Calu3 (cell line): ENCODE data around the gene CRY2. TPM values are rescaled to one million over a fixed set of nuclear protein-coding genes. Genes with fewer than 3 reads are reported as not detected.
A peak's percentile ranks its signal among the peaks of the same experiment; 100 is the strongest.

Source experiments
- BruUV-seq: library from RNA; stranded (reverse); fragments of 400-500 nt; replicated peaks from 2 replicates; lab custom pipeline; 2021; lab: Mats Ljungman, UMichigan
- CTCF ChIA-PET: fragments of 300-600 bp; sonication (Branson Sonifier 250); formaldehyde crosslinking; loops from one replicate; lab custom pipeline; 2022; ENCODE audit warnings: antibody characterized with exemption; lab: Charles Lee
- DNase-seq: peaks from one replicate; pipeline ENCODE4 v3.0.0; 2022
- H3K27ac Mint-ChIP-seq: one replicate; pipeline ENCODE4 v1.8.0; 2022; ENCODE audit warnings: mixed read lengths; ENCODE audit not compliant: unreplicated experiment
- H3K27me3 Mint-ChIP-seq: one replicate; pipeline ENCODE4 v1.8.0; 2022; ENCODE audit warnings: mixed read lengths; ENCODE audit not compliant: unreplicated experiment
- H3K36me3 Mint-ChIP-seq: one replicate; pipeline ENCODE4 v1.8.0; 2022; ENCODE audit warnings: mild to moderate bottlenecking, moderate library complexity, mixed read lengths; ENCODE audit not compliant: insufficient read depth, unreplicated experiment
- H3K4me1 Mint-ChIP-seq: one replicate; pipeline ENCODE4 v1.8.0; 2022; ENCODE audit warnings: mild to moderate bottlenecking, low read depth, mixed read lengths; ENCODE audit not compliant: unreplicated experiment
- H3K4me3 Mint-ChIP-seq: one replicate; pipeline ENCODE4 v1.8.0; 2022; ENCODE audit warnings: mild to moderate bottlenecking, low read depth, moderate library complexity, mixed read lengths; ENCODE audit not compliant: unreplicated experiment
- H3K9me3 Mint-ChIP-seq: one replicate; pipeline ENCODE4 v1.8.0; 2022; ENCODE audit warnings: low read depth, mixed read lengths; ENCODE audit not compliant: unreplicated experiment
- CTCF ChIP-seq: fragments of 200-600 bp; IDR thresholded peaks from one replicate; pipeline ENCODE4 v1.8.0; 2022; ENCODE audit warnings: antibody characterized with exemption; ENCODE audit not compliant: unreplicated experiment
- intact Hi-C: fragments of 100-400 bp; cut with micrococcal nuclease; formaldehyde crosslinking; loops from one replicate; pipeline ENCODE4 v1.10.0; 2022; ENCODE audit not compliant: unreplicated experiment
- total RNA-seq: library from RNA; stranded (reverse); gene quantifications from 2 replicates; pipeline ENCODE4 v1.2.3, GENCODE V29; 2022

The CRY2 gene
- total RNA-seq, 1 experiment from 2014 or later: 14.9 TPM

- no peaks in the 10 kb centered on the region for H3K27me3 Mint-ChIP-seq
- H3K36me3 Mint-ChIP-seq: peaks cover 17% of the 10 kb centered on the region
- H3K27ac Mint-ChIP-seq: no peak overlapping the region
- no TSS peak for BruUV-seq
- DNase-seq: no peak
- H3K4me3 Mint-ChIP-seq: no peak overlapping the region
- intact Hi-C loops: no loop called here
- H3K9me3 Mint-ChIP-seq: peaks cover 3% of the 10 kb centered on the region
- TF ChIP-seq CTCF: no peak
- no peaks in the 10 kb centered on the region for H3K4me1 Mint-ChIP-seq
- CTCF ChIA-PET: interaction anchor here (1.7 kb wide), 1 partner anchor 28 kb away, joined by 7 read pairs; no protein-coding TSS in a partner anchor
These were observed 47.0 kb upstream of the CRY2 start for GRCh38 chr11:45800261-45800660.

GRCh38 chr11:45801723-45802315, 45.5 kb upstream of the CRY2 start:
- Mint-ChIP-seq H3K4me3 (no peak overlapping the region), H3K27ac (no peak overlapping the region), H3K9me3 (peaks cover 3% of the 10 kb centered on the region), H3K27me3 (no peaks in the 10 kb centered on the region), H3K4me1 (peaks cover 9% of the 10 kb centered on the region), H3K36me3 (peaks cover 29% of the 10 kb centered on the region)
- no peak for DNase-seq
- no TSS peak for BruUV-seq
- TF ChIP-seq CTCF: no peak
- intact Hi-C loops: no loop called here
- CTCF ChIA-PET: interaction anchor here (0.7 to 1.2 kb wide), 2 partner anchors 11 to 30 kb away, joined by 3 to 4 read pairs; no protein-coding TSS in a partner anchor

GRCh38 chr11:45802531-45803317, 44.6 kb upstream of the CRY2 start:
- intact Hi-C loops: no loop called here
- BruUV-seq: no TSS peak
- Mint-ChIP-seq H3K27ac (no peak overlapping the region), H3K4me1 (peaks cover 16% of the 10 kb centered on the region), H3K36me3 (peaks cover 33% of the 10 kb centered on the region), H3K4me3 (no peak overlapping the region), H3K9me3 (peaks cover 3% of the 10 kb centered on the region), H3K27me3 (no peaks in the 10 kb centered on the region)
- CTCF ChIA-PET: interaction anchor here (0.6 to 1.2 kb wide), 2 partner anchors 31 to 1401 kb away, joined by 4 to 9 read pairs; no protein-coding TSS in a partner anchor
- no peak for TF ChIP-seq CTCF
- no peak for DNase-seq

GRCh38 chr11:45803971-45804760, 43.1 kb upstream of the CRY2 start:
- BruUV-seq: no TSS peak
- H3K36me3 Mint-ChIP-seq: peaks cover 34% of the 10 kb centered on the region
- H3K27me3 Mint-ChIP-seq: no peaks in the 10 kb centered on the region
- intact Hi-C loops: no loop called here
- TF ChIP-seq CTCF: no peak
- CTCF ChIA-PET: interaction anchor here (2.2 kb wide), 1 partner anchor 32 kb away, joined by 7 read pairs; no protein-coding TSS in a partner anchor
- peaks cover 3% of the 10 kb centered on the region for H3K9me3 Mint-ChIP-seq
- DNase-seq: peak; percentile 90
- H3K4me1 Mint-ChIP-seq: peaks cover 16% of the 10 kb centered on the region
- H3K27ac Mint-ChIP-seq: peak overlapping the region; percentile 84
- H3K4me3 Mint-ChIP-seq: peak overlapping the region; percentile 96
